ENCODE data around the gene MECR.
A peak's percentile ranks its signal among the peaks of the same experiment; 100 is the strongest.

Gene MECR, protein sequence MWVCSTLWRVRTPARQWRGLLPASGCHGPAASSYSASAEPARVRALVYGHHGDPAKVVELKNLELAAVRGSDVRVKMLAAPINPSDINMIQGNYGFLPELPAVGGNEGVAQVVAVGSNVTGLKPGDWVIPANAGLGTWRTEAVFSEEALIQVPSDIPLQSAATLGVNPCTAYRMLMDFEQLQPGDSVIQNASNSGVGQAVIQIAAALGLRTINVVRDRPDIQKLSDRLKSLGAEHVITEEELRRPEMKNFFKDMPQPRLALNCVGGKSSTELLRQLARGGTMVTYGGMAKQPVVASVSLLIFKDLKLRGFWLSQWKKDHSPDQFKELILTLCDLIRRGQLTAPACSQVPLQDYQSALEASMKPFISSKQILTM

DNA sequence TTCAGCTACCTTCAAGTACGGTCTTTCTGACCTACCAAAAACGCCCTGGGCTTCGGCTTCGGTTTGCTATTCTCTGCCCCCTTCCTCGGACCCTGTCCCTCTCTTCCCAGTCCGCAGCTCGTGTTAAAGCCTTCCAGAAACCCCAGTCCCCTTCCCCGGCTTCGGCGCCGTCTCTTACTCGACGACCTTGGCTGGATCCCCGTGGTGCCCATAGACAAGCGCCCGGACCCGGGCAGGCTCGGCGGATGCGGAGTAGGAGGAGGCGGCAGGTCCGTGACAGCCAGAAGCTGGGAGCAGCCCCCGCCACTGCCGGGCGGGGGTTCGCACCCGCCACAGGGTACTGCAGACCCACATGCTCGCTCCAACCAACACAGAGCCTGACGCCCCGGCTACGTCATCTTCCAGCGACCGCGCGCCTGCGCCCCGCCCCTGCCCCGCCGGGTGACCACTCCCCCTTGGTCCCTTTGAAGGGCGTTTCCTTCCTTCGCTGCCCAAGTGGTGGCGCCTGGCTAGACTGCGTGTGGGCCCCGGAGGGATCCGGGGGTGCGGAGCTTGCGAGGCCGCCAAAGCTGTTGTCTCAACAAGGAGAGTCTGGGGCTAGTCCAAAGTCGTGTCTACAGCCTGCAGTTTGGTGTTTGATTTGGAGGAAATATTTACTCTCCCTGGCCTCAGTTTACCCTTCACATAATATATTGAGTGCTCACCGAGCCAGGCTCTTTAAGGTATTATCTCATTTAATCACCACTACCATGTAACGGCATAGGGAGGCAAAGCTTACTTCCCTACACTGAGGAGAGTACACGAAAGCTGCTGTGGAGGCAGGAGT is at the start of gene MECR:
Gene MECR, minus strand, starts transcription at position 382 of the 826 bp plus-strand sequence. Its CDS starts 28 bp downstream, at position 354.
- peak; percentile 83 for DNase-seq

DNA sequence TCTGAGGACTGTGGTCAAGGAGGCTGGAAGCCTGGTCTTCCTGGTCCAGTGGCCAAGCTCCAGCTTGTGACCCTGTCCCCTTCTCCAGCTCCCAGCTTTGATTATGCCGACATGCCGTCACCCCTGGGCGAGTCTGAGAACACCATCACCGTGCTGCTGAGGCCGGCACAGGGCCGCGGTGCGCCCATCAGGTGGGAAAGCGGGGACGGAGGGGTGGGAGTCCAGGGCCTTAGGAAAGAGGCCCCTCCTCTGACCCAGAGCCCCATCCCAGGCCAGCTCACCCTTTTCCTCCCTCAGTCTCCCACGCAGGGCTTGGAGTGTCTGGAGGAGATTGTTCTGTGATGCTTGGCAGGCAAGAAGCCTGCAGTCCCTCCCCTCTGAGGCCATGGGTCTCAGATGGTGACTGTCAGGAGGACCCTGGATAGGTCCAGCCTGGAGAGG is 49.2 kb upstream of the MECR start:
- no peak for DNase-seq

DNA sequence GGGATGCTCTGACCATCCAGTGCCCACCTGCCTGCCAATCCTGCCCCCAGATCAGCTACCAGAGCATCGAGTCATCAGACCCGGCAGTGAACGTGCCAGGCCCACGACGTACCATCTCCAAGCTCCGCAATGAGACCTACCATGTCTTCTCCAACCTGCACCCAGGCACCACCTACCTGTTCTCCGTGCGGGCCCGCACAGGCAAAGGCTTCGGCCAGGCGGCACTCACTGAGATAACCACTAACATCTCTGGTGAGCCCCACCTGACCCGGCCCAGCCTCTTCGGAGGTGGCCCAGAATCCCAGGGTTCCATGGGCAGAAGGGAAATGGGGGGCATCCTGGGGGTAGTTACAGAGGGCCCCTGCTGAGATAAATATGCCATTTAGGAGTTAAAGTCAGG is 48.7 kb upstream of the MECR start:
- no peak for DNase-seq

DNA sequence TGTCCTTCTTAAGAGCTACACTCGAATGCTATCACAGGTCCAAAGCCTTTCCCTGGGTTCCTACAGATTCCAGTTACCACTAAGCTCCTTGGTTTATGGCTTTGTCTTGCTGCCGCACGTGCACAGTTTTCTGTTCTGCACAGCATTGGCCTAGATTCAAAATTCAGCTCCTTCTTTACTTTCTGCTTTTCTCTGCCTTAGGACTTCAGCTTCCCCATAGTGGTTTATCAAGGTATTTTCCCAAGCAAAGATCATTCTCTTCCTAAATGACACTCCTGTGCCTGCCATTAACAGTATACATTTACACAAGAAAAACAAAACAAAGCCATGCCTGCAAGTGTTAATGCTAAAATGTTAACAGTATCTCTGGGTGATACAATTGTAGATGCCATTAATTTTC is 47.4 kb upstream of the MECR start:
- DNase-seq = no peak

DNA sequence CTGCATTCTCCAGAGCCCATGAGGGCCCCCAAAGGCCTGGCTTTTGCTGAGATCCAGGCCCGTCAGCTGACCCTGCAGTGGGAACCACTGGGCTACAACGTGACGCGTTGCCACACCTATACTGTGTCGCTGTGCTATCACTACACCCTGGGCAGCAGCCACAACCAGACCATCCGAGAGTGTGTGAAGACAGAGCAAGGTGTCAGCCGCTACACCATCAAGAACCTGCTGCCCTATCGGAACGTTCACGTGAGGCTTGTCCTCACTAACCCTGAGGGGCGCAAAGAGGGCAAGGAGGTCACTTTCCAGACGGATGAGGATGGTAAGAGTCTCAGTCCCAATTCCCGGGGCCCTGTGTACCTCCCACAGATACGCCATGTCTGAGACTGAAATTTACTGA is 44.7 kb upstream of the MECR start:
- no peak for DNase-seq

DNA sequence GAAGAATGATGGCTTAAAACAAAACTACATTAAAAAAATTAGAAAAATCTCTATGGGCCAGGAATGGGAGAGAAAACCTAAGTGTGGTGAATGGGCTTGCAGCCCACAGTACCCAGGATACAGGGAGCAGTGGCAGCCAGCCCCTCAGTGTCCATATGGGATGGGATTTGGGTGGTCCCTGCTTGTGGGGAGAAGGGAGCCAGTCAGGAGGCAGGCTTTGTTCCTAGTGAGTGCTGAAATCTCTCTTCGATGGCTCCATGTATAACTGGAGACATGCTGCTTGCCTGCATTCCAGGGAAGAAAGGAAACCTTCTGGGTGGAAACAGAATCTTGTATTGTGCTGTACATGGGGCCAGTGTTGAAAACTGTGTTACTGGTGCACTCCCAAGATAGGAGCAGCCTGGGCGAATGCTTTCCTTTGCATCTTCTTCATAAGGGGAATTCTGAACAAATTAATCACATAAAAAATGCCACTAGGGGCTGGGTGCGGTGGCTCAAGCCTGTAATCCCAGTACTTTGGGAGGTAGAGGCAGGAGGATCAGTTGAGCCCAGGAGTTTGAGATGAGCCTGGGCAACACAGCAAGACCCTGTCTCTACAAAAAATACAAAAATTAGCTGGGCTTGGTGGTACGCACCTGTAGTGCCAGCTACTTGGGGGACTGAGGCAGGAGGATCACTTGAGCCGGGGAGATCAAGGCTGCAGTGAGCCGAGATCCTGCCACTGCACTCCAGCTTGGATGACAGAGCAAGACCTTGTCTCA is 41.6 kb upstream of the MECR start:
- no peak for DNase-seq

DNA sequence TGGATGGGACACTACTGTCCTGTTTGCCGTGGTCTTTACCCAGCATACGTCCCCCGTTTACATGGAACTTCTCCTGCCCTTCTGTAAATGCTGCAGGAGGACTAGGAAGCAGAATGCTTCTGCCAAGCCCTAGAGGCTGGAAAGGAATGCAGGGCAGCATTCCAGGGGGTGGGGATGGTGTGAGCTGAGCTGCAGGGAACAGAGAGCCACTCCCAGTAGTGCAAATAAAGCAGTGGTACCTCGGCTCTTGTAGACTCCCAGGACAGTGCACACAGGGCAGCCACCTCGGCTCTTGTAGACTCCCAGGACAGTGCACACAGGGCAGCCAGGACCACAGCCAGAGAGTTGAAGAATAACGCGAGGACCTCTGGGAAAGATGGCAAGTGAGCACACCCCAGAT is 41.0 kb upstream of the MECR start:
- DNase-seq = no peak

DNA sequence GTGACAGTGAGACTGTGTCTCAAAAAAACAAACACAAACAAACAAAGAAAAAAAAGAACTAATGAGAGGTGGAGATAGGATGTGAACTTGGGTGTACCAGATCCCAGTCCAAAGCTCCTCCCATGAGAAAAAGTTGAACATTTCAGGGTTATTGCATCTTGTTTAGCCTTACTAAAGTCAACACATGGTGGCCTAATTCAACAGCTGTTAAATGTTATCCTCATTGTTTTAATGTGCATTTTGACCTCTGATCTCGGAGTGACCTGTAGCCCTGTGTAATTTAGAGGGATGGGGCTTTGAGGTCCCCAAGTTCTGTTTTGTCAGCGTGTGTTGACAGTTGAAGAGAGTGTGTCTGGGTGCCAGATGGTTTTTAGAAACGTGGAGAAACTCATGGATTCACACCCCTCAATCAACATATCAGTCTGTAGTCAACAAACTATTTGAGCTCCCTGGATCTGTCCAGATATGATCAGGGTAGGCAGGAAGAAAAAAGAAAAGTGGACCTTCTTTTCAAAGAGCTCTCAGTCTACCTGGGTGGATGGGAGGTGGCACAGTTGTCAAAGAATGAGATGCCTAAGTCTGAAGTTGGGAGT is 40.3 kb upstream of the MECR start:
- DNase-seq = no peak

DNA sequence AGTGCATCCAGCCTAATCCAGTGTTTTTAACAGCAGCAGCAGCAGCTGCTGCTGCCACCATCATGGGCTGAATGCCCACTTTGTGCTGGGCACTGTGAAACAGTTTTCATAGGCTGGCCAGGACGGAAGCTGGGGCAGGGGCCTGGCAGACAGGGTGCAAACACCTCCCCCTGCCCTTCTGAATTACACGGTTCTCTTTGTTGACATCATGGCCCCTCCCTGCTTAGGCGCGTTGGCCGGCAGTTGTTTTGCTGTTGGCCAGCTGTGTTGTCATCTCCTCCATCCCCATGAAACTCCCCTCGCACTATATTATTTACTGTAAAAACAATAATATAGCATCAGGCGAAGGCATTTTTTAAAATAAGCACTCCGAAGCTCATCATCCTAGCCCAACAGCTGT is 38.6 kb upstream of the MECR start:
- DNase-seq = no peak

DNA sequence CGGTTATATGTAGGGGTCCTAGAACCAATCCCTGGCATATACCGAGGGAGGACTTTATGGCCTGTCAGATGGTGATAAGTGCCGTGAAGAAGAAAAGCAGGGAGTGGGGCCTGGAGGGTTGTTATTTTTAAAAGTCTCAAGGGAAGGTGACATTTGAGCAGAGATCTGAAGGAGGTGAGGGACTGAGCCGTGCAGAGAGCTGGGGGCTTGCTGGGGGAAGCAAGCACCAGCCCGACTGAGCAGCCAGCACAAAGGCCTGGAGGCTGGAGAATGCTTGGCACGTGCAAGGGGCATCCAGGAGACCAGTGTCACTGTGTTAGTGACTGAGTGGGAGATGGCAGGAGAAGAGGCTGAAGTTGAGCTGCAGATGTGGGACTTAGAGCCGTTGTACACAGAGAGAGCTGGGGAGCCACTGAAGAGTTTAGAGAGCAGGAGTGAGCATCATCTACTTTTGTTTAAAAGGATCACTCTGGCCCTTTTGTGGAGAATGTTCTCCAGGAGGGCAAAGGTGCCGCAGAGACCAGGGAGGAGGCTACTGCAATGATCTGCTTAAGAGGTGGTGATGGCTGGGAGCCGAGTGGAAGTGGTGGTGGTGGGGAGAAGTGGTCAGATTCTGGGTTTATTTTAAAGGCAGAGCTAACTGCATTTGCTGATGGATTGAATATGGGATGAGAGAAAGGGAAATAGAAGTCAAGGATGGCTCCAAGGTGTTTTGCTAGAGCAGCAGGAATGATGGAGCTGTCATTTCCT is 36.8 kb upstream of the MECR start:
- DNase-seq = no peak

DNA sequence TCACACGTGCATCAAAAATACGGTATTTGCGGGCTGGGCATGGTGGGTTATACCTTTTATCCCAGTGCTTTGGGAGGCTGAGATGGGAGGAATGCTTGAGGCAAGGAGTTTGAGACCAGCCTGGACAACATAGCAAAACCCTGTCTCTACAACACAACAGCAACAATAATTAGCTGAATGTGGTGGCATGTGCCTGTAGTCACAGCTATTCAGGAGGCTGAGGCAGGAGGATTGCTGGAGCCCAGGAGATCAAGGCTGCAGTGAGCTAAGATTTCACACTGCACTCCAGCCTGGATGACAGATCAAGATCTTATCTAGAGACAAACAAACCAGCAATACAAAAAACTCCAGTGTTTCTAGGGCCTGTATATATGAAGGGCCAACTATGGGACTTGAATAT is 36.2 kb upstream of the MECR start:
- DNase-seq = no peak

DNA sequence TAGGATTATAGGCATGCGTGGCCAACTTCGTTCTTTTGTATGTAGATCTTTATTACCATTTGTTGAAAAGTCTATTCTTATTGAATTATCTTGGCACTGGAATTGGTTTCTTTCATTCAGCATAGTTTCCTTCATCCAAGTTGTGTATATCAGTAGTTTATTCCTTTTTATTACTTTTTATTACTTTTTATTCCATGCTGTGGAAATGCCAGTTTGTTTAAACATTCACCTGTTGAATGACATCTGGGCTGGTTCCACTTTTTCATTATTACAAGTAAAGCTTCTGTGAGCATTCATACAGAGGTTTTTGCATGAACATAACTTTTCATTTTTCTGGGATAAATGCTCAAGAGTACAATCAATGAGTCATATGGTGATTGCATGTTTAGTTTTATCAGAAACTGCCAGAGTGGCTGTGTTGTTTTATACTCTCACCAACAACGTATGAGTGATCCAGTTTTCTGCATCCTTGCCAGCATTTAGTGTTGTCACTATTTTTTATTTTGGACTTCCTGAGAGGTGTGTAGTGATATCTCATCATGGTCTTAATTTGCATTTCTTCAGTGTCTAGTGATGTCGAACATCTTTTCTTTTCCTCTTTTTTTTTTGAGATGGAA is 34.1 kb upstream of the MECR start:
- DNase-seq = no peak

DNA sequence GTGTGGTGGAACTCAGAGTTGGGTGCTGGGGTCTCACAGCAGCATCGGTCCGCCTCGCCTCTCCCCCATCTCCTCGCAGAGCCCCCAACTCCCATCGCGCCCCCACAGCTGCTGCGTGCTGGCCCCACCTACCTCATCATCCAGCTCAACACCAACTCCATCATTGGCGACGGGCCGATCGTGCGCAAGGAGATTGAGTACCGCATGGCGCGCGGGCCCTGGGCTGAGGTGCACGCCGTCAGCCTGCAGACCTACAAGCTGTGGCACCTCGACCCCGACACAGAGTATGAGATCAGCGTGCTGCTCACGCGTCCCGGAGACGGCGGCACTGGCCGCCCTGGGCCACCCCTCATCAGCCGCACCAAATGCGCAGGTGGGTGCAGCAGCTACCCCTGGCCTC is 29.8 kb upstream of the MECR start:
- no peak for DNase-seq

DNA sequence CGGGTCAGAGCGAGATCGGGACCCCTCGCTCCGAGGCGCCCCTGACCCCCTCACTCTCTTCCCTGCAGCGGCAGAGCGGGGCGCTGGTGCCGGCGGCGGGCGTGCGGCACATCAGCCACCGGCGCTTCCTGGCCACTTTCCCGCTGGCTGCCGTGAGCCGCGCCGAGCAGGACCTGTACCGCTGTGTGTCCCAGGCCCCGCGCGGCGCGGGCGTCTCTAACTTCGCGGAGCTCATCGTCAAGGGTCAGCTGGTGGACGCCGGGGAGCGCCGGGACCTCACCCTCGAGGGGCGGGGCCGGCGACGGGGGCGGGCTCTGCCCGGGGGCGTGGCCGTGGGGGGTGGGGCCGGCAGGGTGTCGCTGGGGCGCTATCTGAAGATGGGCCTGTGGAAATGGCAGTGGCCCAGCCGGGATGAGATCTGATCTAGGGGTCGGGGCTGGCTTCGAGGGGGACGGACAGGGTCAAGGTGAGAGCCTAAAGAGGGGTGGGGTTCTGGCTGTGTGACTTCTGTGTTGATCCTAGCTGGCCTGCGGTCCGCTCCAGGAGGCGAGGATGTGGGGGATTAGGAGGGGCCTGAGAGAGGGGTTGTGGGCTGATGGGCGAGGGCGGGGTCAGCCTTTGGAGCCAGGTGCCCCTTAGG is 29.2 kb upstream of the MECR start:
- peak; percentile 15 for DNase-seq

DNA sequence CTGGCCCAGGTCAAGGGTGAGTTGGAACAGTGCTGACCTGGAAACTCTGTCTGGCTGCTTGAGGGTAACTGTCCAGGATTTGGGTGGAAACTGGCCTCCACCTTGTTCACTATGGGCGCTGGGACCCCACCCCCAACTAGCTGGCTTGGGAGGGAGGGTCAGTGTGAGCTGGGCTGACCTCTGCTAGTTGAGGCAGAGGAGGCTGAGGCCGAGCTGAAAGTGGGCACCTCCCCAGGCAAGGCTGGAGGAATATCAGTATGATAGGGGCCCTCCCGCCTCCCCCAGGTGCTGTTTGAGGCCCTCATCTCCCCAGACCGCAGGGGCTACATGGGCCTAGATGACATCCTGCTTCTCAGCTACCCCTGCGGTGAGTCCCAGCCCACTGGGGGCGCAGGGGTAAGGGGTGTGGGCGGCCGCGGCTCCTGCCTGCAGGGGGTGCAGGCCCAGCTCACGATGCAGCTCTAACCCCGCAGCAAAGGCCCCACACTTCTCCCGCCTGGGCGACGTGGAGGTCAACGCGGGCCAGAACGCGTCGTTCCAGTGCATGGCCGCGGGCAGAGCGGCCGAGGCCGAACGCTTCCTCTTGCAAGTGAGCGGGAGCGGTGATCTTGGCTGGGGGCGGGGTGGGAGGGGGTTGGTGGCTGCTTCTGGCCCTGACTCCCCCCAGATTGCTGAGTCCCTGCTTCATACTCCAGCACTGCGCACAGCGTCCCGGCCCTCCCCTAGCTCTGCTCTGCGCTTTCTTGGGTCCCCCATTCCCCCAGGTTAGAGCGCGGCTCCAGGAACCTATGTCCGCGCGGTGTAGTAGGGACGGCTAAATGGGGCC is 28.5 kb upstream of the MECR start:
- DNase-seq = no peak

DNA sequence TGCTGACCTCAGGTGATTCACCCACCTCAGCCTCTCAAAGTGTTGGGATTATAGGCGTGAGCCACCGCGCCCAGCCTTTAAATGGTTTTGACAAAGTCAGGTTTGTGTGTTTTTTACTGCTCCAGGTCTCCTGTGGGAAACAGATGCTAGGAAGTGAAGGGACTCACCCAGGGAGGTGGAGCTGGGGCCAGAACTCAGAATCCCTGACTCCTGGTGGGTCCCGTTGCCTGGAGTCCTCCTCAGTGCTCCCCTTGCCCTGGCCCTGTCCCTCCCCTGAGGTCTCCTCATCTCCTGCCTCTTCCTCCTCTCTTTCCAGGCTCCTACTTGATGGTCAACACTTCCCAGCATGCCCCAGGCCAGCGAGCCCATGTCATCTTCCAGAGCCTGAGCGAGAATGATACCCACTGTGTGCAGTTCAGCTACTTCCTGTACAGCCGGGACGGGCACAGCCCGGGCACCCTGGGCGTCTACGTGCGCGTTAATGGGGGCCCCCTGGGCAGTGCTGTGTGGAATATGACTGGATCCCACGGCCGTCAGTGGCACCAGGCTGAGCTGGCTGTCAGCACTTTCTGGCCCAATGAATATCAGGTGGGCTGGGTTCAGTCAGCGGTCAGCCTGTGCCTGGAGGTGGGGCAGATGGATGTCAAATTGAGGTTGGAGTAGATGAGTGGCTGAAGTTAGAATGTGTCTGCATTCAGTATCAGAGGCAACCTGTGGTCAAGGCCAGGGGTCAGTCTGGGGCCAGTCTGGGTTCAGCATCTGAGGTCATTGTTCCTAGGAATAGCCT is 27.6 kb upstream of the MECR start:
- no peak for DNase-seq

DNA sequence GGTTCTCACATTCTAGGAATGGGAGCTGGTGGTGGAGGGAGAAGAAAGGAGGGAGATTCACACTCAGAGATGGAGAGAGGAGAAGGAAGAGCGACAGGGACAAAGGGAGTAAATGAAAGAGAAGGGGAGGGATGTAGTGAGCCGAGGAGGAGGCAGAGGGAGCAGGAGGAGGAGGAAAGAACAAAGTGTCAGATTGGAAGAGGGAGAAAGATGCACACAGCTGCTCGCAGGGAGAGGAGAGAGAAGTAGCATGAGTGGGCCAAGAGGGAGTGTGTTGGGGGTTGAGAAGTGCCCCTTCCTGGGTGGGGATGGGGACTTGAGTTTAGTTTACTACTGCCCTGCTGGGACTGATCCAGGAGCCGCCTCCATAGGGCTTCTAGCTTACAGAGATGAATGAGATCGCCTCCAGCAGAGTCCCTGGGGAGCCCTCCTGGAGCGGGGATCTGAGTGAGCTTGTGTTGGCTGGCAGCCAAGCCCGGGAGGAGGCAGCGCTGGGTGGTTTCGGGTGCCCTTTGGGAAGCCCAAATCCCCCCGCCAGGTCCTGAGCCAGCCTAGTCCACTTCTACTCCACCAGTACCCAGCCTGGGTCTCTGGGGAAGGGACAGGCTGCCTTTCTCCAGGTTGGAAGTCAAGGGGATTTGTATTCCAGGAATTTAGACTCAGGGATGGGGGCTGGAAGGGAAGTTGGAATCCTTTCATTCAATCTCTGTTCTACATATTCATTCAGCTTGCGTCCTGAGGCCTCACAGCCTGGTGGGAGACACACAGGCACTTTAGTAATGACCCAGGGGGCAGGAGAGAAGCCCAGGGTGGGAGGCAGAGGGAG is 26.5 kb upstream of the MECR start:
- peak; percentile 38 for DNase-seq

DNA sequence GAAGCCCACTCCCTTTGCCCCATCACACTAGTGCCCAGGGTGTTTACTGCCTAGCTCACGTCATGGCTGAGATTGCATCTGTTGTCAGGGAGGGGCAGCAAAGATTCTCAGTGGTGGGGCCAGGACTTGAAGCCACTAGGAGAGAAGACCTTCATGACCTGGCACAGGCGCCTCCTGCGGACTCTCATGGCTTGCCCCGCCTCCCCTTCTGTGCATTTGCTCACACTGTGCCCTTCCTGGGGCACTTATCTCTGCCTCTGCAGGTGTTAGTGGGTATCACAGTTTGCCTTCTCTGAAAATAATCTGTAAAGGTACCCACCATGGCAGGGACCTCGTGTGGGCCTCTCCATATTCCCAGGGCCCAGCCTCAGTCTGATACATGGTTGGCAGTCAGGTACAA is 25.7 kb upstream of the MECR start:
- DNase-seq = no peak

All from NCI-H526 treated with DMSO at 0.1 percent for 48 hours (cell line).